GM18519 (cell line): ENCODE data around the gene GBGT1.

Source experiments
- ATAC-seq: cut with Tn5 transposase; IDR thresholded peaks from one replicate; pipeline ENCODE4 v1.9.1; 2021; ENCODE audit warnings: mild to moderate bottlenecking, moderate library complexity; ENCODE audit not compliant: unreplicated experiment, low FRiP score

The GBGT1 gene

DNA sequence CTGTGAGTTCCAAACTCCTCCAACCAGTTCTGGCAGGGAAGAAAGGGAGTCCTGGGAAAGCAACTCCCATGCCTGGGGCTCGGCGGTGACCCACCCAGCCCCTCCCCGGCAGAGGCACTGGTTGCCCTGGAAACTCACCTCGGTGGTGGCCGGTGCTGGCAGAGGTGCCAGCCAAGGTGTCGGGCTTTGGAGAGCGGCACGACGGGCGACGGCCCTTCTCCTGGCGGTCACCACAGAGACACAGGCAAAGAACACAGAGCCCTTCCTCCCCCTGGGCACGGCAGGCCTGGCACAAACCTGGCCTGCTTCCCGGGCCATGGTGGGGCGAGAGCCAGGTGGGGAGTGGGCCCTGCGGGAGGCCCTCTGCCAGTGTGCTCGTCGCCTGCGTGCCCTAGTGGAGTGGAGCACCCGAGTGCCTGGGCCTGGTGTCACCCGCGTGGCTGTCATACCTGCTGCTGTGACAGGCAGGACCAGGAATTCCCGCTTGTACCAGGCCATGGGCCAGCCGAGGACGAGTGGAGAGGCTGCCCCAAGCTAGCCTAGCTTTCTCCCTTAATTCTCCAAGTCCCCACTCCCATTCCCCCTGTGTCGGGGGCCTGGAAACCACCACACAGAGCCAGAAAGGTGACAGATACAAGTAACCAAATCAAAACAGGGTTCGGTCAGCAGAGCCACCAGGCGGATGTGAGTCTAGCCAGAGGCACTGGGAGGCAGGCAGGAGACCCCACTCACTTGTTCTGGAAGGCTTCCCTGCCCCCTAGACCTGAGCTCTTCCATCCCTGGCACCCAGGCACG lies 34.5 kb downstream of the GBGT1 start:
- ATAC-seq: no peak

DNA sequence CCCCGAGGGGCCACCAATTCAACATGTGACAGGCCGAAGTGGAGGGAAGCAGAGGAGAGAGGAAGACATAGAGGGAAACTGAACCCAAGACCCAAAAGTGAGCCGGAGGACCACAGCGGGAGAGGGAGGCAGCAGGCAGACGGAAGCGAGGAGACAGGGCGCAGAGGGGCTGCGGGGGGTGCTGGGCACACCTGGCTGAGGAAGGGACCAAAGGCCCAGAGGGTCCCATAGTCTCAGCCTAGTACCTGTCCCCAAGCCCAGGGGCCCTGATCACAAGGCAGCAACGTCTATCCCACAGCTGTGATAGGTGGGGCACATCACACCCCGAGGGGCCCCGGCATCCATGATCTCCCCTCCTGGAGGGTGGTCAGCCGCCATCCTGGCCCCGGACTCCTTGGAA lies 35.6 kb downstream of the GBGT1 start:
- ATAC-seq: no peak

- ATAC-seq: no peak
These were observed 36.3 kb downstream of the GBGT1 start for GRCh38 chr9:133127340-133127981.

- ATAC-seq: no peak
These were observed 36.9 kb downstream of the GBGT1 start for GRCh38 chr9:133126697-133127339.

DNA sequence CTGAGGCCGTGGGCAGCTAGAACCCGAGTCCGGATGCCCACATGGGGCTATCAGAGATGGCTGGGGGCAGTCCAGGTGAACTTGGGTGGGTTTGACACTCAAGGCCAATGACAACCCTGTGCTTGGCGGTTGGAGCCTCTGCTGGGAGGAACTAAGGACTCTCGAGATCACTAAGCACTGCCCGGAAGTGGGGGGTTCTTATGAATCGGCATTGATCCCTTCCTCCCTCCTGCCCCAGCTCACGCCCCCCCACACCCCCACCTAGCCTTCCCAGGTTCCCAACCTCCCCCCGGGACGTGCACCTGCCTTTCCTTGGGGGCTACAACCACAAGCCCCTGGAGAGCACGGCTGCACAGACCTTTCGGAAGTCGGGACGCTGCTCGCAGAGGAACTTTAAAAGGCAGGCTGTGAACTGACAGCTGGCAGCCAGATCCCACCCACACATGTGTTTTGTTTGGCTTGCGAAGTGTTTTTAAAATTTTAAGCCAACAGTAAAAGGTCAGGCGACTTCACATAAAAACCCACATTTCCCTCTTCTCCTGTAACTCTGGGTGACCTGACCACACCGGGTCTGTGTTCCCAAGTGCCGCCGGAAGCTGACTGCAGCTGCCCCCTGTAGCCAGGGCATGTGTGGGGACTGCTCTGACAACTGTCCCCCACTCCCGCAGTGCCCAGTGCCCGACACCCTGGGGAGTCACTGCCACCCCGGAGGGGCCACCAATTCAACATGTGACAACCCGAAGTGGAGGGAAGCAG lies 37.6 kb downstream of the GBGT1 start:
- no peak for ATAC-seq

DNA sequence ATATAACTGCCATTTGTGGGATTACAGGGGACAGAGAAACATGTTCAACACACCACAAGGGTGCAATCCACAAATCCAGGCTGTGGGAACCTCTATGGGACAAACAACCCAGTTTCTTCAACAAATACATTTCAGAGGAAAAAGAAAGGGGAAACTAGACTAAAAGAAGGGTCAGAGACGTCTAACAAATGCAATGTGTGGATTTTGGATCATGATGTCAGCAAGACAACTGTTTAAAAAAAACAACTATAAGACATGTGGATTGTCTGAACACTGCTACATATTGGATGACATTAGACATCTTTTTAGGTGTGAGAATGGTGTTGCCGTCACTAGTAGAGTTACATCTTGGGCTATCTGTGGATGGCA lies 38.8 kb downstream of the GBGT1 start:
- ATAC-seq: no peak

DNA sequence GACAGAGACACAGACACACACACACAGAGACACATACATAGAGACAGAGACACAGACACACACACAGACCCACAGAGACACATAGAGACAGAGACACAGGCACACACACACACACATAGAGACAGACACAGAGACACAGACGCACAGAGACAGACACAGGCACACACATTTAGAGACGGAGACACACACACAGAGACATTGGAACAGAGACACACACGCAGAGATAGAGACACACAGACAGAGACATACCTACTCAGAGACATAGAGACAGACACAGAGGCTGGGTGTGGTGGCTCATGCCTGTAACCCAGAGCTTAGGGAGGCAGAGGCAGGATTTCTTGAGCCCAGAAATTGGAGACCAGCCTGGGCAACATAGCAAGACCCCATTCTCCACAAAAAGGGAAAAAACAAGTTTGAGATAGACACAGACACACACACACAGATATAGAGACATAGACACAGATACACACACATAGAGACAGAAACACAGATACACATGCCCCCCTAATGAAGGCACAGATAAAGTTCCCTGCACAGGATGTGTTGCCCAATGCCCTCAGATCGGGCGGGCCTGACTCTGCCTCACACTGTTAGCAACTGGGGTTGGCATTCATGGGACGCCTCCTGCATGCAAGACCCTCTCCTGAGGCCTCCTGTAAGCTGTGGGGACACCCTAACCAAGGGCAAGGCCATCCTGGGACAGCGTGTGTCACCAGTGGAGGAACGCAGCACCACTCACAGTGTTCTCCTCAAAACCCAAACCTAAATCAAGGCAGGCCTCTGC lies 39.4 kb downstream of the GBGT1 start:
- ATAC-seq: no peak

- ATAC-seq: no peak
These were observed 40.6 kb downstream of the GBGT1 start for GRCh38 chr9:133122935-133123611.

GRCh38 chr9:133122605-133122934 lies 41.1 kb downstream of the GBGT1 start:
- no peak for ATAC-seq

- no peak for ATAC-seq
These were observed 41.7 kb downstream of the GBGT1 start for GRCh38 chr9:133121915-133122550.

DNA sequence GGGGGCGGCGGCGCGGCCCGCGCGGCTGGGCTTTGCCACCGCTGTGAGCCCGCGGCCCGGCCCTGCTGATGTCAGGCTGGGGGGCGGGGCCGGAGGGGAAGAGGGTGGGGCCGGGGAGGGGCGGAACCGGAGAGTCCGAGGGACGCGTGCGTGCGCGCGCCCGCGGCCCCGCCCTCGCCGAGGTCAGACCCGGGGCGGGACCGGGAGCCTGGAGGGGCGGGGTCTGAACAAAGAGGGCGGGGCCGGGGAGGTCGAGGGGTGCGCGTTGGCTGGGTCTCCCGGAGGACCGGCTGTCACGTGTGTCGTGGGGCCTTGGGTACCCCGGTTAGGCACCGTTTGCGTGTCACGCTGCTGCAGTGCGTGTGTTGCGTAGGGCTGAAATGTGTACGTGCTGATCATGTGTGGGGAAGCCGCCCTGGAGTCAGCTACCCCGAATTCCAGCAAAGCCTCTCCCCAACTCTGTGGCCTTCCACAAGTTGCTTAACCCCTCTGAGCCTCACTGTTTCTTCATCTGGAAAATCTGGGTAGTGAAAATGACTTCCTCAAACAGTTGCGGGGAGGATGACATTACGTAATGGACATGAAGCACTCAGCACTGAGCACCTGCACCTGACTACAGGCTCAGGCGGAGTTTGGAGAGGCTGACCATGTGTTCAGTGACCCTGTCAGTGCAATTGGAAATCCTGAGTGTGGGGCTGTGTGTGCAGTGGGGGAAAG lies 42.4 kb downstream of the GBGT1 start, which contains the start of gene RALGDS:
TSS of gene RALGDS (minus strand) at position 43 of the 717 bp plus-strand sequence. CDS start 86 bp downstream, outside the sequence.
- ATAC-seq: peak; percentile 35

- peak; percentile 23 for ATAC-seq
These were observed 43.1 kb downstream of the GBGT1 start for GRCh38 chr9:133120501-133121197.

GRCh38 chr9:133119846-133120500 lies 43.7 kb downstream of the GBGT1 start:
- ATAC-seq: no peak

- no peak for ATAC-seq
These were observed 44.4 kb downstream of the GBGT1 start for GRCh38 chr9:133119103-133119845.

- no peak for ATAC-seq
These were observed 45.1 kb downstream of the GBGT1 start for GRCh38 chr9:133118568-133118967.

DNA sequence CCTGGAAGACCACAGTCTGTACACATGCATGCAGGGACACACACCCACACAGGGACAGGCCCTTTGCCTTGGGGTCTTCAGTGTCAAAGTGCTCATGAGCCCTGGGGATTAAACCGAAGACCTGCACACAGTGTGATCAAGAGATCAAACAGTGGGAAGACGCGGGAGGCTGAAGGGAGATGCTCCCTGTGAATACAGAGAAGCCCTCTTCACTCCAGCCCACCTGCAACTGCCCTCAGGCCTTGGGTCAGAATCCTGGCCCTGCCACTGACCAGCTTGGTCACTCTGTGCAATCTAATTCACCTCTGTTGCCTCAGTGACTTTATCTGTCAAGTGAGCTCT lies 45.6 kb downstream of the GBGT1 start:
- no peak for ATAC-seq
